ENCODE data around the gene IDI1. TPM values are rescaled to one million over a fixed set of nuclear protein-coding genes. Genes with fewer than 3 reads are reported as not detected.
"Not testable (repeated sequence)": the region's sequence is repeated elsewhere in the genome, so short reads cannot be mapped to it uniquely, and the experiment has no call there.

Gene IDI1
- total and polyA plus RNA-seq, 4 donors: 18.9 to 43.3 (median 33.9) TPM

DNA sequence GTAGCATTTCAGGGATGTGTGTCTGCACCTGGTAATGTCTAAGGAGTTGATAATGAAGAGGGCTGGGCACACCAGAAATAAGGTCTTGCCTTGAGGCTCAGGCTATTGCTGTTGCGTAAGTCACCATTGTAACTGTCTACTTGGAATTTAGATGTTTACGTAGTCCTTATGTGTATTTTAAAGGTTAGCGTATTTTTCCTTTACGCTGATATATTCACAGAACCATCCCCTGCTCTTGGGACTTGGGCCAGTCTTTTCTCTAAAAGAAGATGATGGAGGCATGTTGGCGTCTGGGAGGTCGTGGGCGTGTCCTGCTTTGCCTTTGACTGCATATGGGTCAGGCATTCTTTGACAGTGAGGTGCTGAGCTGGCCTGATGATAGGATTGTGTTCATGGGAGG, 22.0 kb upstream of the IDI1 start:
- H3K9me3 ChIP-seq (ENCODE audit: control insufficient read depth, low read length): no peaks in the 10 kb centered on the region
- peaks cover 0 to 3% of the 10 kb centered on the region in 2 donors for H3K36me3 ChIP-seq (ENCODE audit: control insufficient read depth in 1 of 2, insufficient read depth in 2 of 2, low read length in 1 of 2)
- no peak for DNase-seq
- H3K4me3 ChIP-seq (ENCODE audit: low read length in 2 of 2): no peak overlapping the region
- no peak overlapping the region for H3K27ac ChIP-seq (ENCODE audit: low read depth in 1 of 2, low read length in 2 of 2)
- intact Hi-C loops (cut with DNase I): no loop called here
- H3K4me1 ChIP-seq (ENCODE audit: control insufficient read depth in 1 of 2, insufficient read depth in 2 of 2, low read length in 2 of 2): no peaks in the 10 kb centered on the region
- WGBS, 2 donors: 85 to 89% methylated on average over 7 of the region's 7 CpGs
- H3K27me3 ChIP-seq (ENCODE audit: control insufficient read depth in 1 of 2, insufficient read depth in 2 of 2, low read length in 1 of 2): no peaks in the 10 kb centered on the region
- no peak for ATAC-seq (ENCODE audit: low FRiP score)

DNA sequence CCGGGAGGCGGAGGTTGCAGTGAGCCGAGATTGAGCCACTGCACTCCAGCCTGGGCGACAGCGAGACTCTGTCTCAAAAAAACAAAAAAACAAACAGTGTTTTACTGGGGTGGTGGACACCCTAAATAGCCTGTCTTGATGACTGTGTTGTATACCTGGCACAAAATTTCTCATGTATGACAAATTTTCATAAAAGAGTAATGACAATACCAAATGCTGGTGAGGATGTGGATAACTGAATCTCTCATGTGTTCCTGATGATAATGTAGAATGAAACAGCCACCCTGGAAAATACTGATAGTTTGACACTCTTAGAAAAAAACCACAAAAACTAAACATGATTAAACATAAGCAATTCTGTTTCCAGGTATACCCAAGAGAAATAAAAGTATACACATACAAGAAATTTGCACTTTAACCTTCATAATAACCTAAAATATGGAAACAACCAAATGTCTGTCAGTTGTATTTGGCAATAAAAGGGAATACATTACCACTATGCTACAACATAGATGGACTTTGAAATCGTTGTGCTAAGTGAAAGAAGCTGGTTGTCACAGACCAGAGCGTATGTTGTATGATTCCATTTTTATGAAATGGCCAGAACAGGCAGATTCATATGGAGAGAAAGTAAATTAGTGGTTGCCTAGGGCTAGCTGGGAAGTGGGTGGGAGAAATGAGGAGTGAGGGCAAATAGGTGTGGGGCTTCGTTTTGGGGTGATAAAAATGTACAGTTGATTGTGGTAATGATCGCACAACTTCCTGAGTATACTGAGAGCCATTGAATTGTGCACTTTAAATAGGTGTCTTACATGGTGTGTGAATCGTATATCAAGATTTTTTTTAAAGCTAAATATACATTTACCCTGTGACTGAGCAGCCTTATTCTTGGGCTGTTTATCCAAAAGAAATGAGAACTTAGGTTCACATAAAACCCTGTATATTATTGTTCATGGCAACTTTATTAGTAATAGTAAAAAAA, 19.8 kb upstream of the IDI1 start:
- H3K9me3 ChIP-seq (ENCODE audit: control insufficient read depth, low read length): no peaks in the 10 kb centered on the region

DNA sequence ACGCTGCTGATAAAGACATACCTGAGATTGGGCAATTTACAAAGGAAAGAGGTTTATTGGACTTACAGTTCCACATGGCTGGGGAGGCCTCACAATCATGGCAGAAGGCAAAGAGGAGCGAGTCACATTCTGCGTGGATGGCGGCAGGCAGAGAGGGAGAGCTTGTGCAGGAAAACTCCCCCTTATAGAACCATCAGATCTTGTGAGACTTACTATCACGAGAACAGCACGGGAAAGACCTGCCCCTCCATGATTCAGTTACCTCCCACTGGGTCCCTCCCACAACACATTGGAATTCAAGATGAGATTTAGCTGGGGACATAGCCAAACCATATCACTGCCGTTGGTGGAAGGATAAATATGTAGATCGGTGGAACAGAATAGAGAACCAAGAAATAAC, 17.8 kb upstream of the IDI1 start:
- H3K27me3 ChIP-seq (ENCODE audit: control insufficient read depth in 1 of 2, insufficient read depth in 2 of 2, low read length in 1 of 2); H3K4me3 ChIP-seq (ENCODE audit: low read length in 2 of 2); H3K27ac ChIP-seq (ENCODE audit: low read depth in 1 of 2, low read length in 2 of 2); H3K36me3 ChIP-seq (ENCODE audit: control insufficient read depth in 1 of 2, insufficient read depth in 2 of 2, low read length in 1 of 2); intact Hi-C loops (cut with DNase I); H3K4me1 ChIP-seq (ENCODE audit: control insufficient read depth in 1 of 2, insufficient read depth in 2 of 2, low read length in 2 of 2); H3K9me3 ChIP-seq (ENCODE audit: control insufficient read depth, low read length); ATAC-seq (ENCODE audit: low FRiP score); DNase-seq: not testable (repeated sequence)
- WGBS, 2 donors: 89 to 90% methylated on average over 8 of the region's 8 CpGs

More for the DNA sequence above, 19.8 kb upstream of the IDI1 start:
- no peaks in the 10 kb centered on the region for H3K27me3 ChIP-seq (ENCODE audit: control insufficient read depth in 1 of 2, insufficient read depth in 2 of 2, low read length in 1 of 2)
- ATAC-seq (ENCODE audit: low FRiP score): no peak
- H3K36me3 ChIP-seq (ENCODE audit: control insufficient read depth in 1 of 2, insufficient read depth in 2 of 2, low read length in 1 of 2): peaks cover 0 to 2% of the 10 kb centered on the region in 2 donors
- no peaks in the 10 kb centered on the region for H3K4me1 ChIP-seq (ENCODE audit: control insufficient read depth in 1 of 2, insufficient read depth in 2 of 2, low read length in 2 of 2)
- DNase-seq: no peak
- H3K27ac ChIP-seq (ENCODE audit: low read depth in 1 of 2, low read length in 2 of 2): no peak overlapping the region
- H3K4me3 ChIP-seq (ENCODE audit: low read length in 2 of 2): no peak overlapping the region
- 89 to 90% methylated on average over 10 of the region's 10 CpGs for WGBS, 2 donors
- intact Hi-C loops (cut with DNase I): no loop called here

DNA sequence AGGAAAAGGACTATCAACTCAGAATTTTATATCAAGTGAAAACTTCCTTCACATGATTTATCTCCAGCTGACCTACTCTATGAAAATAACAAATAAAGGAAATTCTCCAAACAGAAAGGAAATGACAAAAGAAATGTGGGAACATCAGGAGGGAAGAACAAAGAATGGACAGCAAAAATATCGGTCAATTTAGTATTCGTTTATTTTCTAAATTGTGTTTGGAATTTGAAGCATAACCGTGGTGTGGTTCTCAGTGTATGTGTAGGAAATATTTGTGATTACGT, 16.0 kb upstream of the IDI1 start:
- H3K36me3 ChIP-seq (ENCODE audit: control insufficient read depth in 1 of 2, insufficient read depth in 2 of 2, low read length in 1 of 2): peaks cover 0 to 2% of the 10 kb centered on the region in 2 donors
- ATAC-seq (ENCODE audit: low FRiP score) (no peak), DNase-seq (no peak)
- no peaks in the 10 kb centered on the region for H3K4me1 ChIP-seq (ENCODE audit: control insufficient read depth in 1 of 2, insufficient read depth in 2 of 2, low read length in 2 of 2)
- H3K4me3 ChIP-seq (ENCODE audit: low read length in 2 of 2): no peak overlapping the region
- H3K9me3 ChIP-seq (ENCODE audit: control insufficient read depth, low read length): no peaks in the 10 kb centered on the region
- no peaks in the 10 kb centered on the region for H3K27me3 ChIP-seq (ENCODE audit: control insufficient read depth in 1 of 2, insufficient read depth in 2 of 2, low read length in 1 of 2)
- intact Hi-C loops (cut with DNase I): no loop called here
- WGBS, 2 donors: 96 to 98% methylated on average over 4 of the region's 4 CpGs
- no peak overlapping the region for H3K27ac ChIP-seq (ENCODE audit: low read depth in 1 of 2, low read length in 2 of 2)

DNA sequence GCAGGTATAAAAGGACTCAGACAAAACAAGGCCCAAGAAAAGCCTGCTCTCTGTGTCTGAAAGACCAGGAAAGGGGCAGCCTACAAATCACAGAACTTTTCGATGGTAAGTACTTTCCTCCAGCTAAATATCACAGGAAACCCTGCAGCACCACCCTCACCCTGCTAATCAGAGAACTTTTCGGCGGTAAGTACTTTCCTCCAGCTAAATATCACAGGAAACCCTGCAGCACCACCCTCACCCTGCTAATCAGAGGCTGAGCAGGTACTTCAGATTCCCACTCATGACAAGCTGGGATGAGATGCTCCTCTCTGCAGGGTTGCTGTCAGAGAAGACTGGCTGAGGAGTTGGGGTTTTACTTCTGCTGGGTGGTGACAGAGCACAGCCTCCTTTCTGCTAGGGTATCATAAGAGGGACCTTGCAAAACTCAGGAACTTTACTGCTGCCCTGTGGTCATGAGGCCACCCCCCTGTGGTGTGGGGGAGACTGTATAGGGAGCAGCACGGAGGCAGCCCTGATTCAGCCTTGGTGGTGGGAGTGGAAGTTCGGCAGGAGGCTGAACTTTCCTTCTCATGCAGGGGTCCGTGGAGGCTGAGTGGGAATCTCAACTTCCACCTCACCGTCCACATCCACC, 14.4 kb upstream of the IDI1 start:
- 93% methylated on average over 7 of the region's 7 CpGs for WGBS, 2 donors
- no peaks in the 10 kb centered on the region for H3K9me3 ChIP-seq (ENCODE audit: control insufficient read depth, low read length)
- no peak for DNase-seq
- peaks cover 0 to 2% of the 10 kb centered on the region in 2 donors for H3K36me3 ChIP-seq (ENCODE audit: control insufficient read depth in 1 of 2, insufficient read depth in 2 of 2, low read length in 1 of 2)
- no peak overlapping the region for H3K4me3 ChIP-seq (ENCODE audit: low read length in 2 of 2)
- no peak for ATAC-seq (ENCODE audit: low FRiP score)
- no peaks in the 10 kb centered on the region for H3K27me3 ChIP-seq (ENCODE audit: control insufficient read depth in 1 of 2, insufficient read depth in 2 of 2, low read length in 1 of 2)
- intact Hi-C loops (cut with DNase I): no loop called here
- no peaks in the 10 kb centered on the region for H3K4me1 ChIP-seq (ENCODE audit: control insufficient read depth in 1 of 2, insufficient read depth in 2 of 2, low read length in 2 of 2)
- H3K27ac ChIP-seq (ENCODE audit: low read depth in 1 of 2, low read length in 2 of 2): no peak overlapping the region

DNA sequence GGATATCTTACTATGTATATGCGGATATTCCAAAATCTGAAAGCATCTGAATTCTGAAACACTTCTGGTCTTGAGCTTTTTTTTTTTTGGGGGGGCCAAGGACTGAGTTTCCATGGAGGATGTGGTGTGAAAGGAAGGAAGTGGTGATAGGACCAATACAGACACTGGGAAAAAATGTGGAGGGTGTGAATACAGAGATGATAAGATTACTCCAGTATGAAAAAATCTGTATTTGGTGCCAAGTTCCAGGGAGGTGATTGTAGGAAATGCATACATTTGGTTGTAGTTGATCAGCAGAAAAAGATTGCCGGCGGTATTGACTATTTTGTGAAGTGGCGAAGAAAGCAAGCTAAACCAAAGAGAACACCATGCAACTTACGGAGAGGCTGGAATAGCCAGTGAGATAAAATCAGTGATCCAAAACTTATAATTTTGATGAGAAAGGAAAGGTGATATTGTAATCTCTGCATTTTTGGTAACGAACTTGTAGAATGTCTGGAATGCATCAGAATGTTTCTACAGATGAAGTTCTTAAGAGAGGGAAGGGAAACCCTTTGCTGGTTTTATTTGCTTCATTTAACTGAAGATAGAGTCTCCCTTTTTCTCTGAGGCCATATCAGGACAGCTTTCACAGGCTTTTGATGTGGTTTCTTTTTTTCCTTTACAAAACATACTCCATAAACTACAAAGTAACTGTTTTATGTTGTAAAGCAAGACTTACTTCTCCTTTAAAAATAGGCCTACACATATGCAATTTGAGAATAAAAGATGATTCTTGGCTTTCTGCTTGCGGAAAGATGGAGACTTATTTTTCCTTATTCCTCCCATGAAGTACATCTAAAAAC, 13.2 kb upstream of the IDI1 start:
- Histone ChIP-seq H3K4me1 (ENCODE audit: control insufficient read depth in 1 of 2, insufficient read depth in 2 of 2, low read length in 2 of 2) (no peaks in the 10 kb centered on the region), H3K27me3 (ENCODE audit: control insufficient read depth in 1 of 2, insufficient read depth in 2 of 2, low read length in 1 of 2) (no peaks in the 10 kb centered on the region), H3K27ac (ENCODE audit: low read depth in 1 of 2, low read length in 2 of 2) (no peak overlapping the region), H3K36me3 (ENCODE audit: control insufficient read depth in 1 of 2, insufficient read depth in 2 of 2, low read length in 1 of 2) (peaks cover 0 to 2% of the 10 kb centered on the region in 2 donors), H3K4me3 (ENCODE audit: low read length in 2 of 2) (no peak overlapping the region), H3K9me3 (ENCODE audit: control insufficient read depth, low read length) (no peaks in the 10 kb centered on the region)
- DNase-seq (no peak), ATAC-seq (ENCODE audit: low FRiP score) (no peak)
- 88 to 89% methylated on average over 7 of the region's 7 CpGs for WGBS, 2 donors
- intact Hi-C loops (cut with DNase I): no loop called here

DNA sequence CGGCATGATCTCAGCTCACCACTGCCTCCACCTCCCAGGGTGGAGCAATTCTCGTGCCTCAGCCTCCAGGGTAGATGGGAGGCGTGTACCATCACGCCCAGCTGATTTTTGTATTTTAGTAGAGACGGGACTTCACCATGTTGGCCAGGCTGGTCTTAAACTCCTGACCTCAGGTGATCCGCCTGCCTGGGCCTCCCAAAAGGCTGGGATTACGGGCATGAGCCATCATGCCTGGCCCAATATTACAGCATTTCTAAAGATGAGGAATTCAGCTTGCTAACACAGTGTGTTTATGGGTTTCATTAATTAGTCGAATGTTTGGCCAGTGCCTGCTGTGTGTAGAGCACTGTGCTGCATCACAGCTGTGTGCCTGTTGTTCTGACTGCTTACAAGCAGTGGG, 11.0 kb upstream of the IDI1 start:
- intact Hi-C loops (cut with DNase I): loop anchor here in 1 of 2 donors (5.0 kb wide), 1 partner anchor 73 kb away; the partner anchor contains the start of gene GTPBP4
- DNase-seq: no peak
- Histone ChIP-seq H3K4me1 (ENCODE audit: control insufficient read depth in 1 of 2, insufficient read depth in 2 of 2, low read length in 2 of 2) (peaks cover 0 to under 1% of the 10 kb centered on the region in 2 donors), H3K36me3 (ENCODE audit: control insufficient read depth in 1 of 2, insufficient read depth in 2 of 2, low read length in 1 of 2) (peaks cover 0 to 2% of the 10 kb centered on the region in 2 donors), H3K9me3 (ENCODE audit: control insufficient read depth, low read length) (no peaks in the 10 kb centered on the region), H3K27me3 (ENCODE audit: control insufficient read depth in 1 of 2, insufficient read depth in 2 of 2, low read length in 1 of 2) (no peaks in the 10 kb centered on the region), H3K4me3 (ENCODE audit: low read length in 2 of 2) (no peak overlapping the region), H3K27ac (ENCODE audit: low read depth in 1 of 2, low read length in 2 of 2) (no peak overlapping the region)
- no peak for ATAC-seq (ENCODE audit: low FRiP score)
- 93 to 94% methylated on average over 8 of the region's 8 CpGs for WGBS, 2 donors

DNA sequence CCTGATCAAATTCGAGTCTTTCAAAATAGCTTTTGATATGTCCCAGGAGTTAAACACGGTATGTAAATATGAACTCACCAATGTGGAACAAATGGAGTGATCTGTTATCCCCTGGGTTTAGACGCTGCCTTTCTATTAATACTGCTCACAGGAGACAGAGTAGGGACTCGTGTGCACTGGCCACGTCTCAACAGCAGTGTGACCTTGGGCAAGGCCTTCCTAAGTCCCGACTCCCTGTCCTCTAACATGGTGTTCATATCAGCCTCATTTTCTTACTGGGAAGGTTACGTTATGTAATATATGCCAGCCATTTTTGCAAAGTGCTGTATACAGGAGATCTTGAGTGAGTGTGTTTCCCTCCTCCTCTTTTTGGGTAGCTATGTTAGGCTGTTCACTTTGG, 9.1 kb upstream of the IDI1 start:
- intact Hi-C loops (cut with DNase I): loop anchor here in 1 of 2 donors (5.0 kb wide), 1 partner anchor 71 kb away; the partner anchor contains the start of gene GTPBP4
- no peak for ATAC-seq (ENCODE audit: low FRiP score)

More for the DNA sequence above, 9.1 kb upstream of the IDI1 start:
- DNase-seq: no peak
- Histone ChIP-seq H3K4me1 (ENCODE audit: control insufficient read depth in 1 of 2, insufficient read depth in 2 of 2, low read length in 2 of 2) (peaks cover 0 to 2% of the 10 kb centered on the region in 2 donors), H3K36me3 (ENCODE audit: control insufficient read depth in 1 of 2, insufficient read depth in 2 of 2, low read length in 1 of 2) (no peaks in the 10 kb centered on the region), H3K27me3 (ENCODE audit: control insufficient read depth in 1 of 2, insufficient read depth in 2 of 2, low read length in 1 of 2) (no peaks in the 10 kb centered on the region), H3K4me3 (ENCODE audit: low read length in 2 of 2) (no peak overlapping the region), H3K9me3 (ENCODE audit: control insufficient read depth, low read length) (no peaks in the 10 kb centered on the region), H3K27ac (ENCODE audit: low read depth in 1 of 2, low read length in 2 of 2) (no peak overlapping the region)
- 79 to 80% methylated on average over 7 of the region's 7 CpGs for WGBS, 2 donors

All from aorta (tissue), 5 donors.